ENCODE data around the gene PPA1.

The PPA1 gene

DNA sequence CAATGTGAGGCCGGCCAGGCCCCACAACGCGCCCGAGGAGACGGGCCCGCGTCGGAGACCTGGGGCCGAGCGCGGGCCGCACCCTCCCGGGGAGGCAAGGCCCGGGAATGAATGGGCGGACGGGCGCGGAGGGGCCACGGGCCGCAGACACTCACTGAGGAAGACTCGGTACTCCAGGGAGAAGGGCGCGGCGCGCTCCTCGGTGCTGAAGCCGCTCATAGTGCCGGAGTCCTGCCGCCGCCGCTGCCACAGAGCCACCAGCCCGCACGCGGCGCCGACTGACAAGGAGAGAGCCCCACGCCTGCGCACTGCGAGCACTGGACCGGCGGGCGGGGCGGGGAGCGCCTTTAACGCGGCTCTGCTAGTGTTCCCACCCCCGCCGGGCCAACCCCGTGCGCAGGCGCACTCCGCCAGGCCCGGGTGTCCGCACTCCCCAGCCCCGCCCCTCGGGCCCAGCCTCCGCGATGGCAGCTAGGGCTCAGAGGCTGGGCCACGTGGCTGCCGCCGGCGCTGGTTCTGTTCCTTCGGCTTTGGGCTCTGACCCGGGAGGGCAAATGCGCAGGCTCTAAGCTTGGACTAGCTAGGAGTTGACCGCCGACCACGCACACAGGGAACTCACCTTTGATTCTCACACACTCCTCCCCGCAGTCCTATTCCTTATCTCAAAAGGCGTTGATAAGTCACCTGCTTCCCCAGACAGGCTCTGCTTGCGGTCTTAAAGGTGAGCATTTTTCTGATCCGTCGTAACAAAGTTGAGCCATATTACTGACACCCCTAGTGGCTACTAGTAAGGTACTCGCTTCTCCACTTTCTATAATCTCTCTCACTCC, at the start of gene PPA1:
Gene PPA1, minus strand, starts transcription at position 321 of the 830 bp plus-strand sequence. Its CDS starts 102 bp downstream, at position 219.
- peaks cover 0 to 10% of the 10 kb centered on the region in 2 donors for H3K36me3 ChIP-seq (ENCODE audit: control insufficient read depth in 1 of 2, insufficient read depth in 2 of 2, low read length in 2 of 2)
- H3K9ac ChIP-seq (ENCODE audit: low read depth in 1 of 2, low read length in 2 of 2): peak within 1 kb of the TSS; percentile 88 to 98
- H3K27ac ChIP-seq (ENCODE audit: low read depth, low read length): peak within 1 kb of the TSS; percentile 91
- no peaks in the 10 kb centered on the region for H3K27me3 ChIP-seq (ENCODE audit: control insufficient read depth in 1 of 2, insufficient read depth in 2 of 2, low read length in 2 of 2)
- H3K4me3 ChIP-seq (ENCODE audit: low read depth in 1 of 2, low read length in 2 of 2): peak within 1 kb of the TSS; percentile 84 to 87
- H3K4me1 ChIP-seq (ENCODE audit: control insufficient read depth in 1 of 2, insufficient read depth in 2 of 2, low read length in 2 of 2): peaks cover 14 to 21% of the 10 kb centered on the region in 2 donors
- no peaks in the 10 kb centered on the region for H3K9me3 ChIP-seq (ENCODE audit: control insufficient read depth in 1 of 2, low read length in 2 of 2)

DNA sequence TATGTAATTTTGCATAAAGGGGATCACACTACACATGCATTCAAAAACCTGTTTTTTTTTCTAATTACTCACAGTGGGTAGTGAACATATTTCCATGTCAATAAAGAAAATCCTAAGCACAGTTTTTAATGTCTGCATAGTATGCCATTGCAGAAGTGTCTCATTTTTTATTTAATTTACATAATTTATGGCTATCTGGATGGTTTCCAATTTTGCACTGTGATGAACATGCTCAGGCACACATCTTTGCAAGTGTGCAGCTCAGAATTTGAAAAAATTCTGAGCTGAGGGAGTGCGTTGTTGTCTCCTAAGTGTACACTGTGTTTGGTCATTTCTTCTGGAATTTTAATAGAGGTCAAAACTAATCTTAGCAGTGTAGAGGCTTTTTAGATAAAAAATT, 48.4 kb upstream of the PPA1 start:
- Histone ChIP-seq H3K36me3 (ENCODE audit: control insufficient read depth in 1 of 2, insufficient read depth in 2 of 2, low read length in 2 of 2) (no peaks in the 10 kb centered on the region), H3K27me3 (ENCODE audit: control insufficient read depth in 1 of 2, insufficient read depth in 2 of 2, low read length in 2 of 2) (peaks cover 31 to 33% of the 10 kb centered on the region in 2 donors), H3K4me3 (ENCODE audit: low read depth in 1 of 2, low read length in 2 of 2) (no peak overlapping the region), H3K9ac (ENCODE audit: low read depth in 1 of 2, low read length in 2 of 2) (no peak overlapping the region), H3K27ac (ENCODE audit: low read depth, low read length) (no peak overlapping the region), H3K9me3 (ENCODE audit: control insufficient read depth in 1 of 2, low read length in 2 of 2) (no peaks in the 10 kb centered on the region), H3K4me1 (ENCODE audit: control insufficient read depth in 1 of 2, insufficient read depth in 2 of 2, low read length in 2 of 2) (peaks cover 0 to 5% of the 10 kb centered on the region in 2 donors)

DNA sequence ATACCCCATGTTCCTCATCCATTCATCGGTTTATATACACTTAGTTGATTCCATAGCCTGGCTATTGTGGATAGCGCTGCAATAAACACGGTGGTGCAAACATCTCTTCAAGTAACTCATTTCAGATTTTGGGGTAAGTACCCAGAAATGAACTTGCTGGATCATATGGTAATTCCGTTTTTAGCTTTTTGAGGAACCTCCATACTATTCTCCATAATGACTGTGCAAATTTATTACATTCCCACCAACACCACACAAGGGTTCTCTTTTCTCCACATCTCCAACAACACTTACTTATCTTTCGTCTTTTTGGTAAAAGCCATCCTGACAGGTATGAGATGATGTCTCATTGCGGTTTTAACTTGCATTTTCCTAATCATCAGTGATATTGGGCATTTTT, 46.9 kb upstream of the PPA1 start:
- Histone ChIP-seq H3K9ac (ENCODE audit: low read depth in 1 of 2, low read length in 2 of 2) (no peak overlapping the region), H3K36me3 (ENCODE audit: control insufficient read depth in 1 of 2, insufficient read depth in 2 of 2, low read length in 2 of 2) (no peaks in the 10 kb centered on the region), H3K27me3 (ENCODE audit: control insufficient read depth in 1 of 2, insufficient read depth in 2 of 2, low read length in 2 of 2) (peaks cover 22 to 28% of the 10 kb centered on the region in 2 donors), H3K27ac (ENCODE audit: low read depth, low read length) (no peak overlapping the region), H3K4me3 (ENCODE audit: low read depth in 1 of 2, low read length in 2 of 2) (no peak overlapping the region), H3K9me3 (ENCODE audit: control insufficient read depth in 1 of 2, low read length in 2 of 2) (peaks cover 0 to 3% of the 10 kb centered on the region in 2 donors), H3K4me1 (ENCODE audit: control insufficient read depth in 1 of 2, insufficient read depth in 2 of 2, low read length in 2 of 2) (peaks cover 0 to 5% of the 10 kb centered on the region in 2 donors)

DNA sequence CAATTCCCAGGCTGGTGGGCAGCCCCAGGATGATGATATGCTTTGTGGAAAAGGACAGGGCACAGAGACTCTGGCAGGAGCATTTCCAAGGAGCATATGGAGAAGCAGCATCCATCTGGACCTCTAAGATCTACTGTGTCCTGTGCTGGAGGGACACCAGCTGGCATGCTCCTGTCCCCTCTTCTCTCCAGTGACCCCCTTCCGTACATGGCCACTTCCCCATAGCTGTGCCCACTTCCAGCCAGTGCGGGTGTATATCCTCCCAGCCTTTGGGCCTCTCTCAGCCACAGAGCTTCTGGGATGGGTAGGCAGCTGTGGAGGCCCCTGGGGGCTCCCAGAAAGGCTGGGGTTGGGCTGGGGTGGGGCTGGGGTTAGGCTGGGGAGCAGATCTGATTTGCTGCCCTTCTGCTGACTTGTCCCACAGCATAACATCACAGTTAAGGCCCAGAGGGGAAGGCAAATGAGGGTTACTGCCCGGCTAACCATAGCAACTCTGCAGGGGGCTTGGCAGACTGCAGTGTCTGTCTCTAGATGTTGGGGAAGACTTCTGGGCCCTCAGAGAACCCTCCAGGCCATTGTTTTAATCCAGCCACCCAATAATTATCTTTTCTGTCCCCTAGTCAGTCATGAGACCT, 44.3 kb upstream of the PPA1 start:
- no peak overlapping the region for H3K4me3 ChIP-seq (ENCODE audit: low read depth in 1 of 2, low read length in 2 of 2)
- H3K27ac ChIP-seq (ENCODE audit: low read depth, low read length): no peak overlapping the region
- no peaks in the 10 kb centered on the region for H3K36me3 ChIP-seq (ENCODE audit: control insufficient read depth in 1 of 2, insufficient read depth in 2 of 2, low read length in 2 of 2)
- peaks cover 2 to 3% of the 10 kb centered on the region in 2 donors for H3K27me3 ChIP-seq (ENCODE audit: control insufficient read depth in 1 of 2, insufficient read depth in 2 of 2, low read length in 2 of 2)
- no peak overlapping the region for H3K9ac ChIP-seq (ENCODE audit: low read depth in 1 of 2, low read length in 2 of 2)
- H3K9me3 ChIP-seq (ENCODE audit: control insufficient read depth in 1 of 2, low read length in 2 of 2): peaks cover 0 to 3% of the 10 kb centered on the region in 2 donors
- H3K4me1 ChIP-seq (ENCODE audit: control insufficient read depth in 1 of 2, insufficient read depth in 2 of 2, low read length in 2 of 2): peaks cover 0 to 2% of the 10 kb centered on the region in 2 donors

DNA sequence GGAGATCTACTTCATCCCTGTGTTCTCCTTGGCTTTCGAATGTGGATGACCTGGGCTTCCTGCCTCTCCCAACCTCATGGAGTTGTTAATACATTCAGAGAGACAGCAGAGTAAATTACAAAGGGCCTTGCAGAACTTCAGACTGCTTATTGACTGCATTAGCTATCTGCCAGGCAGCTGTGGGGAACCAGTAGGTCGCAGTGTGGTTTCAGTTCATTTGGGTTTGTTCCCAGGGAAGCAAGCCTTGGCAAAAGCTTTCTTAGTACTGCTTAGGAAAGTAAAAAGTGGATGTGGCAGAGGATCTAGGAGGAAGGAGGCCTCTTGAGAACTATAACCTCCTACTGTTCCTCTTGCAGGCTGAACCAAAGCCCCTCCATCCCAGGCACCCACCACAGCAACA, 41.4 kb upstream of the PPA1 start:
- Histone ChIP-seq H3K9me3 (ENCODE audit: control insufficient read depth in 1 of 2, low read length in 2 of 2) (peaks cover 0 to 3% of the 10 kb centered on the region in 2 donors), H3K4me1 (ENCODE audit: control insufficient read depth in 1 of 2, insufficient read depth in 2 of 2, low read length in 2 of 2) (peaks cover 0 to 3% of the 10 kb centered on the region in 2 donors), H3K9ac (ENCODE audit: low read depth in 1 of 2, low read length in 2 of 2) (no peak overlapping the region), H3K27me3 (ENCODE audit: control insufficient read depth in 1 of 2, insufficient read depth in 2 of 2, low read length in 2 of 2) (no peaks in the 10 kb centered on the region), H3K36me3 (ENCODE audit: control insufficient read depth in 1 of 2, insufficient read depth in 2 of 2, low read length in 2 of 2) (no peaks in the 10 kb centered on the region), H3K27ac (ENCODE audit: low read depth, low read length) (no peak overlapping the region), H3K4me3 (ENCODE audit: low read depth in 1 of 2, low read length in 2 of 2) (no peak overlapping the region)

DNA sequence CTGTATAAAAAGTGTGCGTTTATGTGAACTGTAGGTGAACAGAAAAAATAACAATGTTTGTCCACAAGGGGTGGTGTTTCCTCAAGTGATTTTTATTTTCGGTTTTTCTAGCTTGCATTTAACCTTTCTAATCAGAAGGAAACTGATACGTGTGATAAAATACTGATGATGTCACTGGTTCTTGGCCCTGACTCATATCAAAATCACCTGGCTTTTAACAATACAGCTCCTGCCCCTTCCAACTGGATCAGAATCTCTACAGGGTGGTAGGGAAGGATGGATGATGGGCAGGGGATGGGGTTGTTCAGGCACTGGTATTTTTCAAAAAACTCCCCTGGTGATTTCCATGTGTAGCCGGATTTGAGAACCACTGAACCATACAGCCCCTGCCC, 39.7 kb upstream of the PPA1 start:
- Histone ChIP-seq H3K4me3 (ENCODE audit: low read depth in 1 of 2, low read length in 2 of 2) (no peak overlapping the region), H3K36me3 (ENCODE audit: control insufficient read depth in 1 of 2, insufficient read depth in 2 of 2, low read length in 2 of 2) (no peaks in the 10 kb centered on the region), H3K4me1 (ENCODE audit: control insufficient read depth in 1 of 2, insufficient read depth in 2 of 2, low read length in 2 of 2) (peaks cover 0 to 3% of the 10 kb centered on the region in 2 donors), H3K27ac (ENCODE audit: low read depth, low read length) (no peak overlapping the region), H3K9me3 (ENCODE audit: control insufficient read depth in 1 of 2, low read length in 2 of 2) (peaks cover 0 to 3% of the 10 kb centered on the region in 2 donors), H3K27me3 (ENCODE audit: control insufficient read depth in 1 of 2, insufficient read depth in 2 of 2, low read length in 2 of 2) (no peaks in the 10 kb centered on the region), H3K9ac (ENCODE audit: low read depth in 1 of 2, low read length in 2 of 2) (no peak overlapping the region)

DNA sequence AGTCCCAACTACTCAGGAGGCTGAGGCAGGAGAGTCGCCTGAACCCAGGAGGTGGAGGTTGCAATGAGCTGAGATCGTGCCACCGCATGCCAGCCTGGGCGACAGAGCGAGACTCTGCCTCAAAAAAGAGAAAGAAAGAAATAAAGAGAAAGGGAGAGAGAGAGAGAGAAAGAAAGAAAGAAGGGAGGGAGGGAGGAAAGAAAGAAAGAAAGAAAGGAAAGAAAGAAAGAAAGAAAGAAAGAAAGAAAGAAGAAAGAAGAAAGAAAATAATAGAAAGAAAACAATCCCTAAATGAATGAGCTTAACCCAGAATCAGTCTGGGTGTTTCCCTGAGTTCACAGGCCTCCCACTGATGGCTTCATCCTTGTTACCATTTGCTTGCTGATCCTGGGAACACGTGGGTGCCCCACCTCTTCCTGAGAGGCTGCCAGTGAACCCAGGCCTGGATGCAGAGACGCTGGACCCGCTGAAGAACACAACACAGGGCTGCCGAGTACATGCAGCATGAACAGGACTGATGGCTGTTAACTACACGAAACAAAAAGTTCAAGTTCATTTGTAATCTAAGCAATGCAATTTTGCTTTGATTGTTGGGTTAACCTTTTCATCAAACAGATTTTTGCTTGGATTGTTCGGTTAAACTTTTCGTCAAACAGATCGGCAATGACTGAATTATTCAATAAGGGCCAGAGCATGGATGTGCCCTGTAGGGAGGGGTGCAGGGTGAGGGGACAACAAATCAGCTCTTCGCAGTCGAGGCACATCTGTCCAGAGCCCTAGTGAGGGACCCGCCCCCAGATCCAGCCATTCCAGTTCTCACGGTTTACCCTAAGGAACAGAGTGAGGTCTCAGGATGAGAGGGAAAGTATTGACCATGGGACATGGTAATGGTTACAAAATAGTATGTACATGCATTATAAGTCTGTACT, 39.0 kb upstream of the PPA1 start:
- H3K27me3 ChIP-seq (ENCODE audit: control insufficient read depth in 1 of 2, insufficient read depth in 2 of 2, low read length in 2 of 2): no peaks in the 10 kb centered on the region
- H3K4me1 ChIP-seq (ENCODE audit: control insufficient read depth in 1 of 2, insufficient read depth in 2 of 2, low read length in 2 of 2): peaks cover 0 to 3% of the 10 kb centered on the region in 2 donors
- peaks cover 0 to 3% of the 10 kb centered on the region in 2 donors for H3K9me3 ChIP-seq (ENCODE audit: control insufficient read depth in 1 of 2, low read length in 2 of 2)
- H3K9ac ChIP-seq (ENCODE audit: low read depth in 1 of 2, low read length in 2 of 2): no peak overlapping the region
- H3K4me3 ChIP-seq (ENCODE audit: low read depth in 1 of 2, low read length in 2 of 2): no peak overlapping the region
- no peaks in the 10 kb centered on the region for H3K36me3 ChIP-seq (ENCODE audit: control insufficient read depth in 1 of 2, insufficient read depth in 2 of 2, low read length in 2 of 2)
- no peak overlapping the region for H3K27ac ChIP-seq (ENCODE audit: low read depth, low read length)

DNA sequence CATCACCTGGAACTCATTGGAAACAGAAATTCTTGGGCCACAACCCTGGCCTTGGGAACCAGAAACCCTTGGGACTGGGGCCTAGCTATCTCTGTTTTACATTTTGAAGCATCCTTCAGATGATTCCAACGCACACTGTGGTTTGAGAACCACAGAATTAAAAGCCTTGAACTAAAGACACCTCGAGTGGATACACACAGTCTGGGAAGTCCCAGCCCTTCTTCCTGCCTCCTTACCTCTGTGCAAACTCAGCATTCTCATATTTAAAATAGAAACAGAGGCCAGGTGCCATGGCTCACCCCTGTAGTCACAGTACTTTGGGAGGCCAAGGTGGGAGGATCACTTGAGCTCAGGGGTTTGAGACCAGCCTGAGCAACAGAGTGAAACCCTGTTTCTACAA, 37.7 kb upstream of the PPA1 start:
- peaks cover 0 to 3% of the 10 kb centered on the region in 2 donors for H3K4me1 ChIP-seq (ENCODE audit: control insufficient read depth in 1 of 2, insufficient read depth in 2 of 2, low read length in 2 of 2)
- no peak overlapping the region for H3K4me3 ChIP-seq (ENCODE audit: low read depth in 1 of 2, low read length in 2 of 2)

DNA sequence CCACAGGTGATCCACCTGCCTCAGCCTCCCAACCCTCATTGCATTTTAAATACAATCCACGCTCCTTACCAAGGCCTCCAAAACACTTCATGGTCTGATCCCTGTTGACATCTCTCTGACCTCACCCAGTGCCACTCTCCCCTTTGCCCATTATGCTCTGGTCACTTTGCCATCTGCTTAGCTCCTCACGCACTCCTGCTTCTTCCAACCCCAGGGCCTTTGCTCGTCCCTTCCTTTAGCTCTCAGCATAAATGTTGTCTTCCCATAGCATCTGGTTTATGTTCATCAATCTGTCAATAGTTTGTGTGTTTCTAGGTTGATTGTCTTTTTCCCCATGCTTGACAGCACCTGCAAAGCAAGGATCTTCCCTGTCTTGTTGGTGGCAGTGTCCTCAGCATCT, 36.5 kb upstream of the PPA1 start:
- H3K27me3 ChIP-seq (ENCODE audit: control insufficient read depth in 1 of 2, insufficient read depth in 2 of 2, low read length in 2 of 2): no peaks in the 10 kb centered on the region
- H3K36me3 ChIP-seq (ENCODE audit: control insufficient read depth in 1 of 2, insufficient read depth in 2 of 2, low read length in 2 of 2): no peaks in the 10 kb centered on the region
- H3K9ac ChIP-seq (ENCODE audit: low read depth in 1 of 2, low read length in 2 of 2): no peak overlapping the region
- H3K9me3 ChIP-seq (ENCODE audit: control insufficient read depth in 1 of 2, low read length in 2 of 2): no peaks in the 10 kb centered on the region
- H3K4me3 ChIP-seq (ENCODE audit: low read depth in 1 of 2, low read length in 2 of 2): no peak overlapping the region
- no peak overlapping the region for H3K27ac ChIP-seq (ENCODE audit: low read depth, low read length)
- peaks cover 0 to 3% of the 10 kb centered on the region in 2 donors for H3K4me1 ChIP-seq (ENCODE audit: control insufficient read depth in 1 of 2, insufficient read depth in 2 of 2, low read length in 2 of 2)

More for the DNA sequence above, 37.7 kb upstream of the PPA1 start:
- Histone ChIP-seq H3K9ac (ENCODE audit: low read depth in 1 of 2, low read length in 2 of 2) (no peak overlapping the region), H3K27ac (ENCODE audit: low read depth, low read length) (no peak overlapping the region), H3K36me3 (ENCODE audit: control insufficient read depth in 1 of 2, insufficient read depth in 2 of 2, low read length in 2 of 2) (no peaks in the 10 kb centered on the region), H3K9me3 (ENCODE audit: control insufficient read depth in 1 of 2, low read length in 2 of 2) (peaks cover 0 to 3% of the 10 kb centered on the region in 2 donors), H3K27me3 (ENCODE audit: control insufficient read depth in 1 of 2, insufficient read depth in 2 of 2, low read length in 2 of 2) (no peaks in the 10 kb centered on the region)
